NCI-H1436 treated with DMSO at 0.1 percent for 48 hours (cell line): ENCODE results near the gene GABRR3.
"Not testable (repeated sequence)": the region's sequence is repeated elsewhere in the genome, so short reads cannot be mapped to it uniquely, and the experiment has no call there.

ENCODE experiments used
- DNase-seq: peaks from one replicate; lab custom pipeline; 2025; lab: John Stamatoyannopoulos, UW

GABRR3 gene

DNA sequence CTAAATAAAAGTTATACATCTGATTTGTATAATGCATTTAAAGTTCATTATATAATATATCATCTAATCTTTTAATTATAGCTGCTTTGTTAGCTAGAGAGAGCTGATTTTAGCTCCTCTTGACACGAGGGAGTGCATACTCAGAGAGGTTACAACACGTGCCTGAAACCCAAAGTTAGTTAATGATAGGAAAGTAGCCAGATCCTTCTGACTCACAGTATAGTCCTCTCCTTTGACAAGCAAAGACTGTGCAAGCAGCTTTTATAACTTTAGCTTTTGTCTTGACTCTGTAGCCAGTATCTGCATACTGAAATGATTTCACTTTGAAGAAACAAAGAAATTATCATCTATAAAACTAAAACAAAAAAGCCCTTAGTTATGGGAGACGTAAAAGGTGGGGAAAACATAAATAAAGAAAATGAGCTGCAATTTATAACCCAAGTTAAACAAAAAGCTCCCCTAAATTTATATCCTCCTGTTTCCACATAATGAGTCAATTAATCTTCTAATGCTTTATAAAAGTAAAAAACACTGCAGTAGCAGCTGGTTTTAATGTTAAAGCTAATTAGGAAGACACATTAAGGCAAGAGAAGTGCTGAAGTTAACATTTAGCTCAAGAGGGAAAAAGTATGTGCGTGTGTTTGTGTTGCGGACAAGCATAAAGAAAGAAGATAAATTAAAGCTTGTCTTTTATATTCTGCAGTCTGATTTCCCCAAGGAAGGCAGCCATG is 13.1 kb downstream of the GABRR3 start:
- DNase-seq = no peak

DNA sequence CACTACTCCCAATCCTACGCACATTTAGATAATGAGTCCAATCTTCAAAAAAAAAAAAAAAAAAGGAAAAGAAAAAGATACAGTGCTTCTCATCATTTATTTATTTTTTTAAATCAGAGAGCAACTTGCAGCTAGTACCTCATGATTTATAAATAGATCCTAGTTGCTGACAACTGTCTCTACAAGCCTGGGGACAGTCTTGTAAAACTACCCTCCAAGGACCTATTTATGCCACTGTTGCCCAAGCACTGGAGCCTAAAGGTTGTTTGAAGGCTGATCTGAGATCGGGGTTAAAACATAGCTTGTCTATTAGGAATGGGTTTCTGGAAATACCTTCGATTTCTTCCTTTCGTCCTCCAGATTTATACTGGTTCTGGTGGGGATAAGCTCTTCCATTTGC is 14.7 kb downstream of the GABRR3 start:
- no peak for DNase-seq

DNA sequence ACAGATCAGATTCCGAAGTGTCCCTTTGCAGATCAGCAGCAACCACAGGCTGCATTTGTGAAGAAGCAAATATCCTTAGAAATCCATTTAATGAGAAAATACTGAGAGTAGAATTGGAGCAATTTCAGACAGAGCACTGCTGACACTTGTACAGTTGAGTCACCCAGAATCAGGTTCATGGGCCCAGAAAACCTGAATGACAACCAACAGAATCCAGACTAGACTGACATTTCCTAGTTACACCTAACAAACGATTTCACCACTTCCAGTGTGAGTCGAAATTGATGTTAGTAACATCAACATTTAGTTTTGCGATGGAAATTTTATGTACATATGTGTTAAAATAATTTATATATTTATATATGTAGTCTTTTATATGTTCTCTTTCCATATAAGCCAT is 16.8 kb downstream of the GABRR3 start:
- no peak for DNase-seq

DNA sequence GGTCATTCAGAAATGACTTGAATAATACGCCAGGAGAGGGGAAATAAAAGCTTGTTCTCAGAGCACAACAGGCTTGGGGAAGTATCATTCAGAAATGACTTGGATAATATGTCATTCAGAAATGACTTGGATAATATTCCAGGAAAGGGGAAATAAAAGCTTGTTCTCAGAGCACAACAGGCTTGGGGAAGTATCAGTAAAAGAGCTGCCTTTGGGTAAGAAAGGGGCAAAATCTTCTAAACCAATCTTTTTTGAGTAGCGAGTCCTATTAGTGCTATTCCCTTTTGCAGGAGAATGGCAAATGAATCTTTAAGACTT is 20.9 kb downstream of the GABRR3 start:
- DNase-seq = no peak

DNA sequence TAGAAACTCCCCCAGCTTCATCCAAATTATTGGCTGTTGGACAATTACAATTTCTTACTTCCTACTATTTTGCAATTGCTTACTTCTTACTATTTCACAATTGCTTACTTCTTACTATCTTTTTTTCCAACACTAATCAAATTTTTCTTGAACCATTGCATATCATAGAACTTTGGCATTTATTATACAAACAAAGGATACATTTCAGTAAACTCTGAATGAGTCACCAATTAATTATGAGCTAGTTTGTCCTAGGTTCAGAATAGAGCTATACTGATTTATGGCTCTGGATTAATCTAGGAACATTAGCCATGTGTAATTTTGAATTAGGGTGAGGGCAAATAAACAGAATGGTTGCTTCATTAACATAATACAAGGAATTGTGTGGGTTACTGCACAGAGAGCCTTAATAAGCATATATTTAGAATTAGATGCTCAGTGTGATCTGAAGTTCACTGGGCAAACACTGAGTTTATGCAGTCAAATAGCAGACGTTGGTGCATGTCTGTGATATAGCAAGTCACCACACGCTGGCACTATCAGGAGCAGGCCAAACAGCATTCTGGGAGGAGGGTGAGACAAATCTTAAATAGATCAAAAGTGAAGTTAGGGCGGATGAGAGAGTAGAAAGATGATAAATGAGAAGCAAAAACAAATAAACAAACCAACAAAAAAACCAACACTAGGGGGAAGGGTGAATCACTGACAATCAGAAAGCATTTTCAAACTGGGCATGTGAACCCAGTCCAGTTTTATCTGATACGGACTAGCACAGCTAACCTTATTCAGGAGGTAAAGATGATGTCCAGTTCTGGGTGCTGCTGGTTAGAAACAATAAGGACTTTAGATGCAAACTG is 21.5 kb downstream of the GABRR3 start:
- no peak for DNase-seq

DNA sequence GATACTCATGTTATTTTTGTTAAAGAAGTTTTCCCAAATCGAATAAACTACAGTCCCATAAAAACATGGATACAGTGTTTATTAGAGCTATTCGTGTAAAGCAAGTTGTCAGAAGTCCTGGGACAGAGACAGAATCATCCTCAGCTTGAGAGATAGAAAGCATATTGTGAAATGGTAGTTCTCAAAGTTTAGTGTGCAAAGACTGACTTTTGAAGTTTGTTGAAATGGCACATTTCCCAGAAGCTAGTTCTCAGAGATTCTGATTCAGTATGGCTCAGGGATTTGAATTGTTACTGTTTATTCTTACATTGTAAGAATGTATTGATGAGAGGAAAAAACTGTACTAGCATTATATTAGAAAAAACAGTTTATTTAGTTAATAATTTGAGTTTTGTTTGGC is 22.1 kb downstream of the GABRR3 start:
- no peak for DNase-seq

- DNase-seq = not testable (repeated sequence)
These were observed 24.1 kb downstream of the GABRR3 start for GRCh38 chr3:98010883-98011449.

DNA sequence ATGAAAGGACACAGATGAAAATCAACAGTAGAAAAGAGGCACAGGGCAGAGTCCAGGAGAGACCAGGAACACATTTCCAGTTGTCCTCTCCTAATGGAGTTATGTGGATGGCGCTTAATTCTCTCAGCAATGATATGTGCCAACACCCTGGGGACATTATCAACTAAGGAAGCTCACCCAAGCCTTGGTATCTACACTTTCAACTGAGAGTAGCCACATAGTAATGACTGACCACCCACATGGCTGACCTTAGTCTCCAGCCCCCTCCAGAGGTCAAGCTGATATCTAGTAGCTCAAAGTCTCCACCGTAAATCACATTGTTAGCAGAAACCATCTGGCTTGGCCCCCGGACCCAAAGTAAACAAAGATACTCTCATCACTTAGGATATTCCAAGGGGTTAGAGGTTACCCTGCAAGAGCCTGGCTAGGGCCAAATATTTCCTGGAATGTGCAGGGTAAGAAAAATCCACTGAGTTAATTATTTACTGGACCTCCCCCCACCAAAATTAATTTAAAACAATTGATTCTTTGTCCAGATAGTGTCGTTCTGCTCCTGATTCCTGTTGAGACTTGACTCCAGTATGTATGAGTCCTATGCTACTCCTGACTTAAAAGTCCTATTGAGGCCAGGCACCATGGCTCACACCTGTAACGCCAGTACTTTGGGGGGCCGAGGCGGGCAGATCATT is 24.8 kb downstream of the GABRR3 start:
- DNase-seq = no peak

DNA sequence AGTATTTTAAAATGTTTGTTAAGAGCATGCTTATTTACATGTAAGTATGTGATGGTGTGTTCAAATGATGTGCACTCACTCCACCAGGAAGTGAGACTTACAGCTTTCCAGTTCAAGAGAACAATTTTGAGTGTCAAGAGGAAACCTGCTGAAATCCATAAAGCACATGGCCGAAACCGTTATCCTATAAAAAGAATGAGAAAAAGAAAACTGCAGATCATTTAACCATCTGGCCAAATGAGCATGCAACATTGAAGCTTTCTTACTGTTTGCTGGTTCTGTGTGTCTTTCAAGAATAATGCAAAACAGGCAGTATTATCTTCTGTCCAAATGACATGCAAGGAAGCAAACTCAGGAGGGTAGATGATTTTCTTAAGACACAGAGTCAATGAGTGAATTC is 26.3 kb downstream of the GABRR3 start:
- DNase-seq = no peak

- DNase-seq = no peak
These were observed 29.7 kb downstream of the GABRR3 start for GRCh38 chr3:98005438-98005837.

DNA sequence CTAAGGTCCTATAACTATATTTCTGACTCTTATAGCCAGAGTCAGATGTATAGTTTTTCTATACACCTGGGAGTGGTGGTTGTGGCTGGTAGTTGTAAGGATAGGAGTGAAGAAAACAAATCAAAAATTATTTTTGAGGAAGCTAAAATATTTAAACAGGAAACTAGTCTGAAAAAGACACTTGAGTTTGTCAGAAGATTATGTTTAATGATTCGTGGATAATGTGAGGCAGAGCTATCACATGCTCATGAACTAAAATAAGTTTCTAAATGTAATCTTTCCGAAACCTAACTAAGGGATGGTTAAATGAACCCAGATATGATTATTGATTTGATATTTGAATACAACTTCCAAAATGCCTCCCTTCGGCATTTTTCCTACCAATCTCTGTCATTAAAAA is 30.4 kb downstream of the GABRR3 start:
- DNase-seq = no peak

- DNase-seq = no peak
These were observed 31.7 kb downstream of the GABRR3 start for GRCh38 chr3:98003306-98003969.

GRCh38 chr3:98002717-98003116 is 32.4 kb downstream of the GABRR3 start:
- DNase-seq = no peak

- DNase-seq = no peak
These were observed 35.1 kb downstream of the GABRR3 start for GRCh38 chr3:97999994-98000393.

DNA sequence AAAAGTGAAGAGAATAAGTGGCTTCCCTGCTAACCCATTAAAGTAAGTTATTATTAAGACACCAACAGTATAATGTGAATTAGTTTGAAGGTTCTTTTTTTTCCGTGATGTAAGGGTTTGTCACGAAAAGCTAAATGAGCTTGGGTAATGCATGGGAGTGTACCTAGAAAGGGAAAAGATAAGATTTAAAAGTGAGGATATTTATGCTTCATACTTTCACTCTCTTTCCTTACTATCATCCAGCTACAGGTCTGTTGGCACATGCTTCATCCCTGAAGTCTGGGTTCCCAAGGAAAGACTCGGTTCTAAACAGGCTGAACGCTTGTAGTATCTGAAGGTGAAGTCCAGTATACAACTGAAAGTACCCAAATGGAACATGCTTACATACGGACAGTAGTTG is 36.0 kb downstream of the GABRR3 start:
- no peak for DNase-seq

GRCh38 chr3:97996988-97997387 is 38.1 kb downstream of the GABRR3 start:
- DNase-seq = no peak

- DNase-seq = no peak
These were observed 40.7 kb downstream of the GABRR3 start for GRCh38 chr3:97994328-97994945.

DNA sequence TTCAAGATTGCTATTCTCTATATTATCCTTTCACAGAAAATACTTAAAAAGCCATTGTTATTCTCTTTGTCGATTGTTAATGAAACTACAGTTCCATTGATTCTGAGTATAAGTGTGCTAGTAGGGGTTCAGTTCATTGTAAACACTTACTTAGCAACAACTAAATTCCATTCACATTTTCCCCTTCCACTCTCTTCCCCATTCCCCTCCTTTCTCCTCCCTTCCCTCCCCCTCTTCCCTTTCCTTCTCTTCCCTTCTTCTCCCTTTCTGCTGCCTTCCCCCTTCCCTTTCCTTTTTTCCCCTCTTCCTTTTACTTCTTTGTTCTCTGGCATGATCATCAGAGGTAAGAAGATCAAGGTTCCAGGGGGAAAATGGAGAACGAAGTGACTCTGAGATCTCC is 41.6 kb downstream of the GABRR3 start:
- DNase-seq = no peak

- no peak for DNase-seq
These were observed 42.5 kb downstream of the GABRR3 start for GRCh38 chr3:97992547-97993173.

GRCh38 chr3:97991293-97991682 is 43.8 kb downstream of the GABRR3 start:
- no peak for DNase-seq

GRCh38 chr3:97990624-97991292 is 44.4 kb downstream of the GABRR3 start:
- DNase-seq = no peak
